Adrenal gland (tissue), 5 donors: ENCODE data around the gene CAB39.

Source experiments
- POLR2A ChIP-seq, 2 donors: fragments of 450-650 bp; IDR thresholded peaks; one replicate each; pipeline ENCODE4 v1.6.1; 2017; ENCODE audit warnings: antibody characterized with exemption in 2 of 2, mild to moderate bottlenecking in 2 of 2, moderate library complexity in 1 of 2
- TF ChIP-seq, protein P1 (sequence below), 6 experiments: fragments of 450-650 bp in 4 of 6; fragments of 200-600 bp in 2 of 6; sonication (generic) in 1 of 6; IDR thresholded peaks; 1 replicate in 5 of 6; 2 replicates in 1 of 6; pipeline versions ENCODE4 v1.5.1 to v1.8.0; 2016 to 2021; ENCODE audit warnings: antibody characterized with exemption in 6 of 6, mild to moderate bottlenecking in 2 of 6, moderate library complexity in 1 of 6
- donor health status: DM: no; HTN: no; CAD: no.

DNA sequence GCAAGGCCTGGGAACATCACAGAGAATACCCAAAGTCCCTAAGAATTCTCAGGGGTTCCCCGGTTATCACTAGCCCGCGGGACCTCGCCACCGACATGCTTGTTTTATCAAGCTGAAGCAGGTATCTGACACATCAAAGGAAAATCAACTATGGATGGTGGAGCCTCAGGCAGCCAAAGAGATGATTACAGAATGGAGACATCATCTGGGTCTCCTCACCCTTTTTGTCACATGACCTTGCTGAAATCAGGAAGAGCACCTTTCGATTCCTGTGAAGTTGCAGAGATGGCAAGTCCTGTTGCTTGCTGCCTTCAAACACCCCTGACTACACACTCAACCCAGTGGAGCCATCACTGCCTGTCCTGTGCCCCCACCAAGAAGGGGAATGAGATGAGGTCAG is 19.2 kb upstream of the CAB39 start:
- TF ChIP-seq, protein P1, sequence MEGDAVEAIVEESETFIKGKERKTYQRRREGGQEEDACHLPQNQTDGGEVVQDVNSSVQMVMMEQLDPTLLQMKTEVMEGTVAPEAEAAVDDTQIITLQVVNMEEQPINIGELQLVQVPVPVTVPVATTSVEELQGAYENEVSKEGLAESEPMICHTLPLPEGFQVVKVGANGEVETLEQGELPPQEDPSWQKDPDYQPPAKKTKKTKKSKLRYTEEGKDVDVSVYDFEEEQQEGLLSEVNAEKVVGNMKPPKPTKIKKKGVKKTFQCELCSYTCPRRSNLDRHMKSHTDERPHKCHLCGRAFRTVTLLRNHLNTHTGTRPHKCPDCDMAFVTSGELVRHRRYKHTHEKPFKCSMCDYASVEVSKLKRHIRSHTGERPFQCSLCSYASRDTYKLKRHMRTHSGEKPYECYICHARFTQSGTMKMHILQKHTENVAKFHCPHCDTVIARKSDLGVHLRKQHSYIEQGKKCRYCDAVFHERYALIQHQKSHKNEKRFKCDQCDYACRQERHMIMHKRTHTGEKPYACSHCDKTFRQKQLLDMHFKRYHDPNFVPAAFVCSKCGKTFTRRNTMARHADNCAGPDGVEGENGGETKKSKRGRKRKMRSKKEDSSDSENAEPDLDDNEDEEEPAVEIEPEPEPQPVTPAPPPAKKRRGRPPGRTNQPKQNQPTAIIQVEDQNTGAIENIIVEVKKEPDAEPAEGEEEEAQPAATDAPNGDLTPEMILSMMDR (IDR thresholded peaks at IDR 0.05) = no peak
- TF ChIP-seq POLR2A (IDR thresholded peaks at IDR 0.05) = no peak
